ENCODE data around the gene GPR17. TPM values are rescaled to one million over a fixed set of nuclear protein-coding genes. Genes with fewer than 3 reads are reported as not detected.

GPR17 gene
- polyA plus RNA-seq, 4 donors, result 0.48 to 4.8 (median 0.98) TPM

GRCh38 chr2:127681976-127682857, 36.3 kb downstream of the GPR17 start:
- DNase-seq (ENCODE audit: low read depth in 4 of 4, low spot score in 2 of 4), result no peak

- DNase-seq (ENCODE audit: low read depth in 4 of 4, low spot score in 2 of 4), result no peak
Measured at GRCh38 chr2:127683056-127683455, 37.1 kb downstream of the GPR17 start.

- DNase-seq (ENCODE audit: low read depth in 4 of 4, low spot score in 2 of 4), result no peak
Measured at GRCh38 chr2:127683757-127684156, 37.8 kb downstream of the GPR17 start.

- DNase-seq (ENCODE audit: low read depth in 4 of 4, low spot score in 2 of 4), result no peak
Measured at GRCh38 chr2:127685410-127686080, 39.6 kb downstream of the GPR17 start.

- DNase-seq (ENCODE audit: low read depth in 4 of 4, low spot score in 2 of 4), result no peak
Measured at GRCh38 chr2:127688405-127688804, 42.5 kb downstream of the GPR17 start.

- DNase-seq (ENCODE audit: low read depth in 4 of 4, low spot score in 2 of 4), result no peak
Measured at GRCh38 chr2:127690696-127691095, 44.7 kb downstream of the GPR17 start.

- DNase-seq (ENCODE audit: low read depth in 4 of 4, low spot score in 2 of 4), result no peak
Measured at GRCh38 chr2:127694986-127695385, 49.0 kb downstream of the GPR17 start.

- no peak for DNase-seq (ENCODE audit: low read depth in 4 of 4, low spot score in 2 of 4)
Measured at GRCh38 chr2:127695491-127696472, 49.8 kb downstream of the GPR17 start.

GRCh38 chr2:127697482-127698180, 51.7 kb downstream of the GPR17 start:
- DNase-seq (ENCODE audit: low read depth in 4 of 4, low spot score in 2 of 4), result no peak

- no peak for DNase-seq (ENCODE audit: low read depth in 4 of 4, low spot score in 2 of 4)
Measured at GRCh38 chr2:127698553-127699355, 52.8 kb downstream of the GPR17 start.

- no peak for DNase-seq (ENCODE audit: low read depth in 4 of 4, low spot score in 2 of 4)
Measured at GRCh38 chr2:127700527-127701192, 54.7 kb downstream of the GPR17 start.

GRCh38 chr2:127701193-127701650, 55.3 kb downstream of the GPR17 start, which contains the start of gene SFT2D3:
SFT2D3 (plus strand) TSS chr2:127701497; CDS start chr2:127701529, 32 bp downstream.
- DNase-seq (ENCODE audit: low read depth in 4 of 4, low spot score in 2 of 4), result peak; percentile 55 to 84 (median 76)

- DNase-seq (ENCODE audit: low read depth in 4 of 4, low spot score in 2 of 4), result peak; percentile 15 to 49 (median 41)
Measured at GRCh38 chr2:127701651-127702394, 55.9 kb downstream of the GPR17 start.

Other genes with a start within 250 kb of the GPR17 start
- gene PROC, start 227.7 kb upstream of the GPR17 start, polyA plus RNA-seq (ENCODE audit: insufficient read length in 4 of 4), result 1 to 10 TPM; 1.9 to 8.1 (median 4.4) TPM
- gene IWS1, start 119.7 kb upstream of the GPR17 start, polyA plus RNA-seq (ENCODE audit: insufficient read length in 4 of 4), result 10 to 100 TPM; 60.9 to 74.7 (median 69.8) TPM
- gene MYO7B, start 110.5 kb upstream of the GPR17 start, polyA plus RNA-seq (ENCODE audit: insufficient read length in 4 of 4), result 10 to 100 TPM; 14.2 to 28.9 (median 22.9) TPM
- 10 to 100 TPM; 17.4 to 23.2 (median 20.9) TPM for gene LIMS2, start 29.4 kb downstream of the GPR17 start, polyA plus RNA-seq (ENCODE audit: insufficient read length in 4 of 4)
- not detected for gene SFT2D3, start 55.3 kb downstream of the GPR17 start, polyA plus RNA-seq (ENCODE audit: insufficient read length in 4 of 4)
- gene WDR33, start 165.0 kb downstream of the GPR17 start, polyA plus RNA-seq (ENCODE audit: insufficient read length in 4 of 4), result 10 to 100 TPM; 45.3 to 65.9 (median 54.4) TPM
- 10 to 100 TPM; 34.8 to 38.9 (median 36.5) TPM for gene POLR2D, start 212.0 kb downstream of the GPR17 start, polyA plus RNA-seq (ENCODE audit: insufficient read length in 4 of 4)
- 10 to 100 TPM; 25.7 to 28.8 (median 27.4) TPM for gene AMMECR1L, start 239.8 kb downstream of the GPR17 start, polyA plus RNA-seq (ENCODE audit: insufficient read length in 4 of 4)

Measured in left renal cortex interstitium (tissue), 4 donors.